H1 (cell line): Measurements from ENCODE around the gene SEC61A1. TPM values are rescaled to one million over a fixed set of nuclear protein-coding genes. Genes with fewer than 3 reads are reported as not detected.

ENCODE experiments used
- JUN ChIP-seq: IDR thresholded peaks from 2 replicates; pipeline ENCODE4 v1.6.1; 2011; ENCODE audit warnings: low read depth, mild to moderate bottlenecking, improper control_type of control experiment, low read length
- KDM4A ChIP-seq: IDR thresholded peaks from one replicate; pipeline ENCODE4 v1.7.1; 2012; ENCODE audit warnings: low read depth, mild to moderate bottlenecking, moderate library complexity, low read length, inconsistent platforms; ENCODE audit not compliant: severe bottlenecking
- POLR2A ChIP-seq, 2 experiments: IDR thresholded peaks; 1 replicate in 1 of 2; 2 replicates in 1 of 2; pipeline ENCODE4 v1.6.1; 2011; ENCODE audit warnings: low read depth in 2 of 2, low read length in 2 of 2, mild to moderate bottlenecking in 2 of 2; ENCODE audit errors: control extremely low read depth in 1 of 2
- RBBP5 ChIP-seq: IDR thresholded peaks from 2 replicates; pipeline ENCODE4 v1.7.1; 2012; ENCODE audit warnings: low read depth, mild to moderate bottlenecking, inconsistent platforms, low read length, moderate library complexity, borderline replicate concordance
- RFX5 ChIP-seq: IDR thresholded peaks from 2 replicates; pipeline ENCODE4 v1.6.1; 2011; ENCODE audit warnings: low read depth, low read length, improper control_type of control experiment, borderline replicate concordance
- TAF1 ChIP-seq: IDR thresholded peaks from 2 replicates; pipeline ENCODE4 v1.6.1; 2011; ENCODE audit warnings: mild to moderate bottlenecking, low read depth, low read length
- polyA plus RNA-seq, 7 experiments: library from polyadenylated mRNA; depleted of rRNA in 3 of 7; stranded (reverse) in 5 of 7; unstranded in 2 of 7; fragments of >200 nt in 5 of 7; fragments of 200-250 nt in 2 of 7; gene quantifications; 1 replicate in 5 of 7; 2 replicates in 1 of 7; 4 replicates in 1 of 7; pipeline versions ENCODE4 v1.2.1 to v1.2.3, GENCODE V29; 2011 to 2013; ENCODE audit warnings: missing spikeins in 2 of 7, mixed read lengths in 2 of 7
- total RNA-seq: library from RNA; stranded (reverse); fragmentation: NEBNext Ultra II Directional; extraction: Animal tissue kit (Norgen Biotek cat#: 25700); gene quantifications from 2 replicates; pipeline ENCODE4 v1.2.1, GENCODE V29; 2021
- TF ChIP-seq, protein P1 (sequence below): fragments of 300-600 bp; sonication (generic); IDR thresholded peaks from 2 replicates; pipeline ENCODE4 v1.7.1; 2012; ENCODE audit warnings: low read length, moderate library complexity, mild to moderate bottlenecking, inconsistent platforms; ENCODE audit not compliant: insufficient replicate concordance

Gene SEC61A1
- total and polyA plus RNA-seq, 2 of the 8 experiments (the other 6 are each of a cell fraction or from before 2014, with no cell fraction given) = 133 to 165 TPM

DNA sequence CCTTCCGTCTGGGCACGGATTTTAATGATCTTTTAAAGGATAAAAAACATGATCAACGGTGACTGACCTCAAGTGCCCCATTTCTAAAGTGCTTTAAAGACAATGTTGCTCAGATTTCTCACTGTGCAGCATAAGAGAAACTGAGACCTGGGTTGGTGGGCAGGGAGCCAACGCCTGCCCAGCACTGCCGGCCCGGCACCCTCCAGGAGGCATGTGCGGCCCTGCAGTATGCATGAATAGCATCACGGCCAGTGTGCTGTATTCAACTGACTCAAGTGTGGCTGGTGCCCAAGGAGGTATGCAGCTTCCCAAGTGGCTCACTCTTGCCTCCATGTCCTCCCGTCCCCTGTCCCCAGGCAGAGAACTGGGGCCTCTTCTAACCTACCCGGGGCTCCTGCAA lies 30.3 kb downstream of the SEC61A1 start (continued):
- TF ChIP-seq, protein P1, sequence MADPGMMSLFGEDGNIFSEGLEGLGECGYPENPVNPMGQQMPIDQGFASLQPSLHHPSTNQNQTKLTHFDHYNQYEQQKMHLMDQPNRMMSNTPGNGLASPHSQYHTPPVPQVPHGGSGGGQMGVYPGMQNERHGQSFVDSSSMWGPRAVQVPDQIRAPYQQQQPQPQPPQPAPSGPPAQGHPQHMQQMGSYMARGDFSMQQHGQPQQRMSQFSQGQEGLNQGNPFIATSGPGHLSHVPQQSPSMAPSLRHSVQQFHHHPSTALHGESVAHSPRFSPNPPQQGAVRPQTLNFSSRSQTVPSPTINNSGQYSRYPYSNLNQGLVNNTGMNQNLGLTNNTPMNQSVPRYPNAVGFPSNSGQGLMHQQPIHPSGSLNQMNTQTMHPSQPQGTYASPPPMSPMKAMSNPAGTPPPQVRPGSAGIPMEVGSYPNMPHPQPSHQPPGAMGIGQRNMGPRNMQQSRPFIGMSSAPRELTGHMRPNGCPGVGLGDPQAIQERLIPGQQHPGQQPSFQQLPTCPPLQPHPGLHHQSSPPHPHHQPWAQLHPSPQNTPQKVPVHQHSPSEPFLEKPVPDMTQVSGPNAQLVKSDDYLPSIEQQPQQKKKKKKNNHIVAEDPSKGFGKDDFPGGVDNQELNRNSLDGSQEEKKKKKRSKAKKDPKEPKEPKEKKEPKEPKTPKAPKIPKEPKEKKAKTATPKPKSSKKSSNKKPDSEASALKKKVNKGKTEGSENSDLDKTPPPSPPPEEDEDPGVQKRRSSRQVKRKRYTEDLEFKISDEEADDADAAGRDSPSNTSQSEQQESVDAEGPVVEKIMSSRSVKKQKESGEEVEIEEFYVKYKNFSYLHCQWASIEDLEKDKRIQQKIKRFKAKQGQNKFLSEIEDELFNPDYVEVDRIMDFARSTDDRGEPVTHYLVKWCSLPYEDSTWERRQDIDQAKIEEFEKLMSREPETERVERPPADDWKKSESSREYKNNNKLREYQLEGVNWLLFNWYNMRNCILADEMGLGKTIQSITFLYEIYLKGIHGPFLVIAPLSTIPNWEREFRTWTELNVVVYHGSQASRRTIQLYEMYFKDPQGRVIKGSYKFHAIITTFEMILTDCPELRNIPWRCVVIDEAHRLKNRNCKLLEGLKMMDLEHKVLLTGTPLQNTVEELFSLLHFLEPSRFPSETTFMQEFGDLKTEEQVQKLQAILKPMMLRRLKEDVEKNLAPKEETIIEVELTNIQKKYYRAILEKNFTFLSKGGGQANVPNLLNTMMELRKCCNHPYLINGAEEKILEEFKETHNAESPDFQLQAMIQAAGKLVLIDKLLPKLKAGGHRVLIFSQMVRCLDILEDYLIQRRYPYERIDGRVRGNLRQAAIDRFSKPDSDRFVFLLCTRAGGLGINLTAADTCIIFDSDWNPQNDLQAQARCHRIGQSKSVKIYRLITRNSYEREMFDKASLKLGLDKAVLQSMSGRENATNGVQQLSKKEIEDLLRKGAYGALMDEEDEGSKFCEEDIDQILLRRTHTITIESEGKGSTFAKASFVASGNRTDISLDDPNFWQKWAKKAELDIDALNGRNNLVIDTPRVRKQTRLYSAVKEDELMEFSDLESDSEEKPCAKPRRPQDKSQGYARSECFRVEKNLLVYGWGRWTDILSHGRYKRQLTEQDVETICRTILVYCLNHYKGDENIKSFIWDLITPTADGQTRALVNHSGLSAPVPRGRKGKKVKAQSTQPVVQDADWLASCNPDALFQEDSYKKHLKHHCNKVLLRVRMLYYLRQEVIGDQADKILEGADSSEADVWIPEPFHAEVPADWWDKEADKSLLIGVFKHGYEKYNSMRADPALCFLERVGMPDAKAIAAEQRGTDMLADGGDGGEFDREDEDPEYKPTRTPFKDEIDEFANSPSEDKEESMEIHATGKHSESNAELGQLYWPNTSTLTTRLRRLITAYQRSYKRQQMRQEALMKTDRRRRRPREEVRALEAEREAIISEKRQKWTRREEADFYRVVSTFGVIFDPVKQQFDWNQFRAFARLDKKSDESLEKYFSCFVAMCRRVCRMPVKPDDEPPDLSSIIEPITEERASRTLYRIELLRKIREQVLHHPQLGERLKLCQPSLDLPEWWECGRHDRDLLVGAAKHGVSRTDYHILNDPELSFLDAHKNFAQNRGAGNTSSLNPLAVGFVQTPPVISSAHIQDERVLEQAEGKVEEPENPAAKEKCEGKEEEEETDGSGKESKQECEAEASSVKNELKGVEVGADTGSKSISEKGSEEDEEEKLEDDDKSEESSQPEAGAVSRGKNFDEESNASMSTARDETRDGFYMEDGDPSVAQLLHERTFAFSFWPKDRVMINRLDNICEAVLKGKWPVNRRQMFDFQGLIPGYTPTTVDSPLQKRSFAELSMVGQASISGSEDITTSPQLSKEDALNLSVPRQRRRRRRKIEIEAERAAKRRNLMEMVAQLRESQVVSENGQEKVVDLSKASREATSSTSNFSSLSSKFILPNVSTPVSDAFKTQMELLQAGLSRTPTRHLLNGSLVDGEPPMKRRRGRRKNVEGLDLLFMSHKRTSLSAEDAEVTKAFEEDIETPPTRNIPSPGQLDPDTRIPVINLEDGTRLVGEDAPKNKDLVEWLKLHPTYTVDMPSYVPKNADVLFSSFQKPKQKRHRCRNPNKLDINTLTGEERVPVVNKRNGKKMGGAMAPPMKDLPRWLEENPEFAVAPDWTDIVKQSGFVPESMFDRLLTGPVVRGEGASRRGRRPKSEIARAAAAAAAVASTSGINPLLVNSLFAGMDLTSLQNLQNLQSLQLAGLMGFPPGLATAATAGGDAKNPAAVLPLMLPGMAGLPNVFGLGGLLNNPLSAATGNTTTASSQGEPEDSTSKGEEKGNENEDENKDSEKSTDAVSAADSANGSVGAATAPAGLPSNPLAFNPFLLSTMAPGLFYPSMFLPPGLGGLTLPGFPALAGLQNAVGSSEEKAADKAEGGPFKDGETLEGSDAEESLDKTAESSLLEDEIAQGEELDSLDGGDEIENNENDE = no peak
- no peak for TF ChIP-seq RFX5
- TF ChIP-seq KDM4A = no peak
- no peak for TF ChIP-seq TAF1
- TF ChIP-seq RBBP5 = no peak
- no peak for TF ChIP-seq JUN
- TF ChIP-seq POLR2A (IDR thresholded peaks at IDR 0.05; ENCODE audit: control extremely low read depth in 1 of 2, low read depth in 2 of 2, low read length in 2 of 2) = no peak
- TF ChIP-seq, all 59 proteins: peak for 0
